Motor neuron (in vitro differentiated cells): ENCODE data around the gene CACNB2. TPM values are rescaled to one million over a fixed set of nuclear protein-coding genes. Genes with fewer than 3 reads are reported as not detected.
"Not testable (repeated sequence)": the region's sequence is repeated elsewhere in the genome, so short reads cannot be mapped to it uniquely, and the experiment has no call there.

Source experiments
- ATAC-seq, 8 experiments: fragments of 200-7000 bp; cut with Tn5 transposase; replicated peaks in 6 of 8; 2 replicates each; pipeline ENCODE4 v1.8.0; 2021; ENCODE audit warnings: mild to moderate bottlenecking in 8 of 8, moderate library complexity in 8 of 8
- H3K27ac ChIP-seq, 2 donors: fragments of 250-450 bp; sonication (Bioruptor Pico); 2 replicates each; pipeline ENCODE4 v1.9.0; 2021; ENCODE audit warnings: antibody characterized with exemption in 2 of 2, mild to moderate bottlenecking in 2 of 2, moderate library complexity in 1 of 2
- H3K4me1 ChIP-seq, 2 donors: fragments of 250-450 bp; sonication (Bioruptor Pico); replicated peaks in 1 of 2; 2 replicates each; pipeline ENCODE4 v1.6.1; 2021; ENCODE audit warnings: antibody characterized with exemption in 2 of 2, mild to moderate bottlenecking in 2 of 2, moderate library complexity in 1 of 2
- H3K4me3 ChIP-seq, 5 donors: fragments of 250-450 bp; sonication (Bioruptor Pico); 2 replicates each; pipeline ENCODE4 v1.9.0; 2021; ENCODE audit warnings: antibody characterized with exemption in 5 of 5, mild to moderate bottlenecking in 5 of 5, moderate library complexity in 4 of 5
- WGBS, 10 experiments: fragments of 450-650 bp; shearing (Covaris generic); methylation state at CpG; one replicate each; pipeline ENCODE4 v1.0.0; 2022; 5-methylcytosine and 5-hydroxymethylcytosine counted together
- in situ Hi-C, 9 experiments: fragments of 400-800 bp; cut with MboI; loops; one replicate each; pipeline ENCODE4 v1.15.0; 2021; ENCODE audit warnings: low sequenced_read_pairs in 9 of 9, low pct_unique_long_range_greater_than_20kb in 2 of 9; ENCODE audit not compliant: unreplicated experiment in 9 of 9
- total RNA-seq, 8 experiments: library from RNA; unstranded; fragments of 300-600 nt; gene quantifications; 2 replicates each; pipeline versions ENCODE4 v1.2.3 to v1.2.4, GENCODE V29; 2022

Gene CACNB2
- total RNA-seq, 8 experiments from 2014 or later: 1.3 to 24.1 (median 5.1) TPM

- no peak for ATAC-seq
- WGBS, 10 experiments: 23 to 96% (median 75%) methylated on average over 1 to 4 of the region's 5 CpGs; no CpG with 5 or more reads in 2 of the 10 experiments
- Histone ChIP-seq H3K27ac (no peak overlapping the region), H3K4me3 (no peak overlapping the region), H3K4me1 (no peaks in the 10 kb centered on the region)
- in situ Hi-C loops: no loop called here
Measured at GRCh38 chr10:18151356-18151890, 11.2 kb downstream of the CACNB2 start.

- H3K4me1 ChIP-seq, H3K27ac ChIP-seq, H3K4me3 ChIP-seq, ATAC-seq, in situ Hi-C loops: not testable (repeated sequence)
- 80 to 100% (median 95%) methylated on average over 1 to 4 of the region's 4 CpGs; no CpG with 5 or more reads in 3 of the 10 experiments for WGBS, 10 experiments
Measured at GRCh38 chr10:18153381-18153780, 13.2 kb downstream of the CACNB2 start.

- H3K4me1 ChIP-seq: no peaks in the 10 kb centered on the region
- no peak overlapping the region for H3K4me3 ChIP-seq
- in situ Hi-C loops: no loop called here
- ATAC-seq: peak in 1 of 8 experiments; percentile 52
- H3K27ac ChIP-seq: no peak overlapping the region
Measured at GRCh38 chr10:18155321-18155720, 15.1 kb downstream of the CACNB2 start.

DNA sequence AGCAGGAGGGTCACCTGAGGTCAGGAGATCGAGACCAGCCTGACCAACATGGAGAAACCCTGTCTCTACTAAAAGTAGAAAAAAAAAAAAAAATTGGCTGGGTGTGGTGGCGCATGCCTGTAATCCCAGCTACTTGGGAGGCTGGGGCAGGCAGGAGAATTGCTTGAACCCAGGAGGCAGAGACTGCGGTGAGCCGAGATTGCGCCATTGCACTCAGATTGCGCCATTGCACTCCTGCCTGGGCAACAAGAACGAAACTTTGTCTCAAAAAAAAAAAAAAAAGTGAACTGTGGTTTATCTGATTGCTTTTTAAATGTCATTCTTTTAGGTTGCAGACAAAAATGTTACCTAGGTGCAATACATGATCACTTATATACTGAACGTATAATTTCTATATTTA is 16.6 kb downstream of the CACNB2 start:
- in situ Hi-C loops, H3K4me1 ChIP-seq, H3K4me3 ChIP-seq, ATAC-seq, H3K27ac ChIP-seq: not testable (repeated sequence)
- WGBS, 10 experiments: 85 to 100% (median 97%) methylated on average over 1 to 8 of the region's 8 CpGs; no CpG with 5 or more reads in 2 of the 10 experiments

DNA sequence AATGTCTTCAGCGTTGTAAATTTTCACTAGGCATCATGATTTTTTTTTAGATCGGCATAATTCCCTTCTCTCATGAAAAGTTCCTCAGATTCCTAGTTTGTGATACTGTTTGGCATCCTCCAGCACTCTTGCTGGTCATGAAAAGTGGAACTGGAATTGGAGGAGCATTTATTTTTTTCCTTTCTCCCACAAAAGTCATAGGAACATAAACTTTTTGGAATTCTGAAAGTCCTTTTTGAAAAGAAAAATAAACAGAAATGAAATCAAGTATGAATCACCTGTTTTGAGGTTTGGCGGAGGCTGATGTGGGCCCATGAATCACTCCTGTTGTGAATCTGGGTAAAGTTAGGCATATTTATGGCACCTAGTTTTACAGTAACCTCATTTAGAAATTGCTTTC is 17.7 kb downstream of the CACNB2 start:
- Histone ChIP-seq H3K4me3 (no peak overlapping the region), H3K27ac (no peak overlapping the region), H3K4me1 (peaks cover 0 to 3% of the 10 kb centered on the region in 2 donors)
- in situ Hi-C loops: no loop called here
- 4 to 100% (median 86%) methylated on average over 1 to 3 of the region's 3 CpGs; no CpG with 5 or more reads in 1 of the 10 experiments for WGBS, 10 experiments
- no peak for ATAC-seq

DNA sequence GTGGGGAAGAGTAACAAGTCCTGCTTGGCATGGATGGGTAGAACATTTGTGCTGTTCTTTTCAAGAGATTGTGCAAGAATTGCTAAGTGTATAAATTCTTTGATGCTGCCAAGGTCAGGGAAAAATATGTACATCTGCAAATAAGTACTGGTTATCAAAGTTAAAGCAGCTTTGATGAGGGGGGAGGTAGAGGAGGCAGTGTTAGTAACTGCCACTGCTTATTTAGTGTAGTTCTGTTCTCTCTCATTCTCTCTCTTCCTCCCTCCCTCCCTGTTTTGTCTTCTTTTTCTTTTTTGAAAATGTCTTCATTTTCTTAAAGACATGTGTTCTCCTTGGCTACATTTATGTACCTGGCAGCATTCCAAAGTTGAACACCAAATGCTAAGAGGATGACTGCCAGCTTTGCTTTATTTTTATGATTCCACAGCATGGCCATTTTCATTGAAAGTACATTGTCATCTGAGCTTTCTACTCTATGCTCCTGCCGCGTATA is 18.6 kb downstream of the CACNB2 start:
- H3K4me3 ChIP-seq: no peak overlapping the region
- 0 to 89% (median 20%) methylated on average over 1 to 2 of the region's 2 CpGs; no CpG with 5 or more reads in 5 of the 10 experiments for WGBS, 10 experiments
- no peak overlapping the region for H3K27ac ChIP-seq
- in situ Hi-C loops: no loop called here
- peaks cover 0 to 3% of the 10 kb centered on the region in 2 donors for H3K4me1 ChIP-seq
- ATAC-seq: peak in 3 of 8 experiments; percentile 41 to 68 (median 47)

DNA sequence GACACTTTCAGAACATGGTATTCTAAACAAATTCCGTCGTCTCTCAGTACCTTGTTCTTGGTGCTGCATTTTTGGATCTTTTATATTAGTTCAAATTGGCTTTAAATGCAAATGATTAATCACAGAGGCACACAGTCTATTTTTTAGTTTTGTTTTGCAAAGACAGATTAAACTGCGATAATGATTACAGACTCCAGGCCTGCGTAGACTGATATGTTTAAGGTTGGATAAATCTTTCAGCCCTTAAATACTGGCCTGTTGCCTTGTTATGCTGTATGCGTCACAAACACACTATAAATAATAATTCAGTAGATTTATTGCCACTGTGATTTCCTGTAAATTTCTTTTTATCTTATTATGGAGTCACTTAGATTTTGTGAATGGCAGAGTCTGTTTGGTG is 19.3 kb downstream of the CACNB2 start:
- ATAC-seq: peak in 1 of 8 experiments; percentile 27
- 7 to 100% (median 88%) methylated on average over 1 to 5 of the region's 5 CpGs for WGBS, 10 experiments
- H3K4me3 ChIP-seq: no peak overlapping the region

GRCh38 chr10:18162021-18162627 is 21.9 kb downstream of the CACNB2 start:
- Histone ChIP-seq H3K27ac (no peak overlapping the region), H3K4me3 (no peak overlapping the region), H3K4me1 (peaks cover 0 to 3% of the 10 kb centered on the region in 2 donors)
- in situ Hi-C loops: no loop called here
- ATAC-seq: peak in 5 of 8 experiments; percentile 70 to 85 (median 73)
- WGBS, 10 experiments: 29 to 97% (median 83%) methylated on average over 1 to 7 of the region's 7 CpGs

More for the DNA sequence above, 19.3 kb downstream of the CACNB2 start:
- H3K27ac ChIP-seq: no peak overlapping the region
- peaks cover 0 to 3% of the 10 kb centered on the region in 2 donors for H3K4me1 ChIP-seq
- in situ Hi-C loops: no loop called here

- in situ Hi-C loops: no loop called here
- ATAC-seq: no peak
- Histone ChIP-seq H3K4me1 (peaks cover 0 to 3% of the 10 kb centered on the region in 2 donors), H3K27ac (no peak overlapping the region), H3K4me3 (no peak overlapping the region)
- 7 to 92% (median 58%) methylated on average over 2 to 4 of the region's 4 CpGs for WGBS, 10 experiments
Measured at GRCh38 chr10:18164093-18164492, 23.9 kb downstream of the CACNB2 start.

- H3K27ac ChIP-seq: no peak overlapping the region
- in situ Hi-C loops: no loop called here
- ATAC-seq: peak in 3 of 8 experiments; percentile 67 to 82 (median 69)
- H3K4me1 ChIP-seq: peaks cover 0 to 3% of the 10 kb centered on the region in 2 donors
- 9 to 100% (median 90%) methylated on average over 4 to 11 of the region's 11 CpGs for WGBS, 10 experiments
- no peak overlapping the region for H3K4me3 ChIP-seq
Measured at GRCh38 chr10:18164748-18165361, 24.6 kb downstream of the CACNB2 start.

DNA sequence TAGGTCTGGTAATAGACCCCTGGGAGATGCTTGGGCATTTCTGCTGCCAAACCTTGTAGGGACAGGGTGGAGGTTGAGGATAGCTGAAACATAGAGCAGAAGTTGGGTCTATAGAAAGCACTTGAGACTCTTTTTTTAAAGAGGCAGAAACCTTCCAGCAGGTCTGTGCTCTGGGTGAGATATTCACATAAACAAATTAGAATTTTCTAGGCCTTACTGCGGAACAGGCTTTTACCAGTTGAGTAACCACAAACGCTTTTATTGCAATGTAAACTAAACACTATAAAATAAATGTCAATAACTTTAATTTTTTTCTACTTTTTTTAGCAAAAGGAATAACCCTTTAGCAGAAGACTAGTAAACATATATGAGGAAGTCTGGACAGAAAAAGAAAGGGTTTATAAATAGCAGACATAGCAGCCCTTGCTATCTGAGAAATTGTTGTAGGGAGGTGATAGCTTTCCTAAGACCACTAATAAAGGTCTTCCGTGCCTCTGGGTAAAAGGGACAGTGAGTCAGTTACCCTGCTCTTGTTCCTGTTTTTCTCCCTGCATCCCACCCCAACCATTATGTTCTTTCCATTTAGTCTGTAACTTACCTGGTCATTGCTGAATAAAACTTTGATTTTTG is 38.7 kb downstream of the CACNB2 start:
- peak in 1 of 8 experiments; percentile 70 for ATAC-seq
- Histone ChIP-seq H3K4me1 (peaks cover 10 to 18% of the 10 kb centered on the region in 2 donors), H3K27ac (no peak overlapping the region), H3K4me3 (no peak overlapping the region)
- WGBS, 10 experiments: 60 to 100% (median 80%) methylated on average over 1 to 3 of the region's 3 CpGs; no CpG with 5 or more reads in 1 of the 10 experiments
- in situ Hi-C loops: no loop called here

- ATAC-seq: peak; percentile 56 to 99 (median 96)
- in situ Hi-C loops: no loop called here
- Histone ChIP-seq H3K4me3 (peak overlapping the region in 1 of 5 donors; percentile 0), H3K4me1 (peaks cover 10 to 18% of the 10 kb centered on the region in 2 donors), H3K27ac (peak overlapping the region in 1 of 2 donors; percentile 6)
- WGBS, 10 experiments: 20 to 92% (median 43%) methylated on average over 1 to 6 of the region's 6 CpGs; no CpG with 5 or more reads in 1 of the 10 experiments
Measured at GRCh38 chr10:18179891-18180290, 39.7 kb downstream of the CACNB2 start.

- H3K27ac ChIP-seq, in situ Hi-C loops, H3K4me3 ChIP-seq, ATAC-seq: not testable (repeated sequence)
- peaks cover 10 to 18% of the 10 kb centered on the region in 2 donors for H3K4me1 ChIP-seq
- WGBS, 10 experiments: 65 to 100% (median 96%) methylated on average over 4 to 5 of the region's 5 CpGs
Measured at GRCh38 chr10:18181382-18181781, 41.2 kb downstream of the CACNB2 start.
